ENCODE results near the gene LLCFC1.

LLCFC1 gene

DNA sequence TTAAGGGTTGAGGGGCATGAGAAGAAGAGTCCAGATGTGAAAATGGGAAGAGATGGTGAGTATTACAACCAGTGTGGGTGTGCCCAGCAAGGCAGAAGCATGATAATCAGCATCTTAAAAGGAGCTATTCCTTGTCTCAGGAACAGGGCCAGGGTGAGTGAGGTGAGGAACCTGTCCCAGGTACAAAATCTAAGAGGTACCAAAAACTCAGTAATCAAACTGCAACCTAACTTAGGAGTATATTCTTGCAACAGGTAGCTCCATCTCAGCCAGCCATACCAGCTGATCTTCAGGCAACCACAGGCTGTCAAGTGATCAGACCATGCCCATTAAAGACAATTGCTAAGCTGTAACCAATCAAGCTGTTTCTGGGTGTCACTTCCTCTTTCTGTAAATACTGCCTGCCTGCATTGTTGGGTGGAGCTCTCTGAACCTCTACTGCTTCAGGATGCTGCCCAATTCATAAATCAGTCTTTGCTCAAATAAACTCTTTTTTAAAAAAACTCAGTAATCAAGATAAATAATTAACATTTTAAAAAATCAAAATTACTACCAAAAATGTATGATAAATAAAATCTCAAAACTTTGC lies 15.5 kb downstream of the LLCFC1 start:
- no peaks in the 10 kb centered on the region for H3F3A ChIP-seq (ENCODE audit: control insufficient read depth, insufficient read depth)
- no peaks in the 10 kb centered on the region for H3K36me3 ChIP-seq (ENCODE audit: control insufficient read depth, low read length)
- peaks cover 33% of the 10 kb centered on the region for H3K27me3 ChIP-seq (ENCODE audit: control insufficient read depth, low read length)
- no peaks in the 10 kb centered on the region for H4K20me1 ChIP-seq (ENCODE audit: control insufficient read depth, insufficient read depth, low read depth, low read length)
- H3K27ac ChIP-seq (ENCODE audit: low read depth, low read length): no peak overlapping the region
- no peak overlapping the region for H3K4me2 ChIP-seq (ENCODE audit: low read length)
- TF ChIP-seq, protein P1, sequence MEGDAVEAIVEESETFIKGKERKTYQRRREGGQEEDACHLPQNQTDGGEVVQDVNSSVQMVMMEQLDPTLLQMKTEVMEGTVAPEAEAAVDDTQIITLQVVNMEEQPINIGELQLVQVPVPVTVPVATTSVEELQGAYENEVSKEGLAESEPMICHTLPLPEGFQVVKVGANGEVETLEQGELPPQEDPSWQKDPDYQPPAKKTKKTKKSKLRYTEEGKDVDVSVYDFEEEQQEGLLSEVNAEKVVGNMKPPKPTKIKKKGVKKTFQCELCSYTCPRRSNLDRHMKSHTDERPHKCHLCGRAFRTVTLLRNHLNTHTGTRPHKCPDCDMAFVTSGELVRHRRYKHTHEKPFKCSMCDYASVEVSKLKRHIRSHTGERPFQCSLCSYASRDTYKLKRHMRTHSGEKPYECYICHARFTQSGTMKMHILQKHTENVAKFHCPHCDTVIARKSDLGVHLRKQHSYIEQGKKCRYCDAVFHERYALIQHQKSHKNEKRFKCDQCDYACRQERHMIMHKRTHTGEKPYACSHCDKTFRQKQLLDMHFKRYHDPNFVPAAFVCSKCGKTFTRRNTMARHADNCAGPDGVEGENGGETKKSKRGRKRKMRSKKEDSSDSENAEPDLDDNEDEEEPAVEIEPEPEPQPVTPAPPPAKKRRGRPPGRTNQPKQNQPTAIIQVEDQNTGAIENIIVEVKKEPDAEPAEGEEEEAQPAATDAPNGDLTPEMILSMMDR (IDR thresholded peaks at IDR 0.05; ENCODE audit: low read depth, low read length, poor library complexity, severe bottlenecking): no peak
- TF ChIP-seq EZH2phosphoT487 (IDR thresholded peaks at IDR 0.05; ENCODE audit: borderline replicate concordance, low read length): no peak
- peaks cover 11% of the 10 kb centered on the region for H3K4me1 ChIP-seq (ENCODE audit: control insufficient read depth, low read length)
- H3K79me2 ChIP-seq (ENCODE audit: control insufficient read depth, low read length): no peaks in the 10 kb centered on the region
- H3K9me2 ChIP-seq (replicated peaks; ENCODE audit: control insufficient read depth, low read length): no peaks in the 10 kb centered on the region
- H3K4me3 ChIP-seq (ENCODE audit: low read length): no peak overlapping the region
- peaks cover 5% of the 10 kb centered on the region; the same call in 1 of the 2 replicates for H3K9me3 ChIP-seq (ENCODE audit: control insufficient read depth, insufficient read depth, low read length)

DNA sequence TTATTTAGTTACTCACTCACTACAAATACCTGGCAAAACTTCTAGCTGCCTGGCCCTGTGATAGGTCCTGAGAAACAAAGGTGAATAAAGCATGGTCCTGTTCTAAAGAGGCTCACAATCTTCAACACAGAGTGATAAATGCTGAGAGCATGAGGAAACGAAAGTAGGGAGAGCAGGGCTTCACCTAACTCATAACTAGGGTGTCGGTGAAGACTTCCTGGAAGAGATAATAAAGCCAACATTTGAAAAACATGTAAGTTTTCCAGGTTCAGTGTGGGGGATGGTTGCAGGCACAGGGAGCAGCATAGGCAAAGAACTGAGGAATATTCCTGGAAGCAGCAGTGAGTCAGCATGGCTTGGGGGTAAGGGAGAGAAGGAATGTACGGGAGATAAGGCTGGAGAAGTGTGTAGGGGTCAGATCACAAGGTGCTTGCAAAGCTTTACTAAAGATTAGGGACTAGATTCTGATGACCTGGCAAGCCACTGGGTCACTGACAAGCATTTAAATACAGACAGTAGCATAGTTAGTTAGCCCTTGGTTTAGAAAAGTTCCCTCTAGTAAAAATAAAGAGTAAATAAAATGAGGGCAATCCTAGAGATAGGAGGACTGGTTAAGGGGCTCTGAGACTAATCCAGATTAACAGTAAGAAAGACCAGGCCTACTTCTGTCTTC lies 17.8 kb downstream of the LLCFC1 start:
- Histone ChIP-seq H3K27ac (ENCODE audit: low read depth, low read length) (no peak overlapping the region), H3K9me2 (replicated peaks; ENCODE audit: control insufficient read depth, low read length) (no peaks in the 10 kb centered on the region), H4K20me1 (ENCODE audit: control insufficient read depth, insufficient read depth, low read depth, low read length) (no peaks in the 10 kb centered on the region), H3K4me2 (ENCODE audit: low read length) (no peak overlapping the region), H3K79me2 (ENCODE audit: control insufficient read depth, low read length) (no peaks in the 10 kb centered on the region), H3K4me3 (ENCODE audit: low read length) (no peak overlapping the region), H3K36me3 (ENCODE audit: control insufficient read depth, low read length) (no peaks in the 10 kb centered on the region), H3K9me3 (ENCODE audit: control insufficient read depth, insufficient read depth, low read length) (peaks cover 5% of the 10 kb centered on the region; the same call in 1 of the 2 replicates), H3K27me3 (ENCODE audit: control insufficient read depth, low read length) (peaks cover 31% of the 10 kb centered on the region), H3K4me1 (ENCODE audit: control insufficient read depth, low read length) (peaks cover 11% of the 10 kb centered on the region), H3F3A (ENCODE audit: control insufficient read depth, insufficient read depth) (no peaks in the 10 kb centered on the region)
- TF ChIP-seq, protein P1 (IDR thresholded peaks at IDR 0.05; ENCODE audit: low read depth, low read length, poor library complexity, severe bottlenecking): no peak
- TF ChIP-seq EZH2phosphoT487 (IDR thresholded peaks at IDR 0.05; ENCODE audit: borderline replicate concordance, low read length): no peak

DNA sequence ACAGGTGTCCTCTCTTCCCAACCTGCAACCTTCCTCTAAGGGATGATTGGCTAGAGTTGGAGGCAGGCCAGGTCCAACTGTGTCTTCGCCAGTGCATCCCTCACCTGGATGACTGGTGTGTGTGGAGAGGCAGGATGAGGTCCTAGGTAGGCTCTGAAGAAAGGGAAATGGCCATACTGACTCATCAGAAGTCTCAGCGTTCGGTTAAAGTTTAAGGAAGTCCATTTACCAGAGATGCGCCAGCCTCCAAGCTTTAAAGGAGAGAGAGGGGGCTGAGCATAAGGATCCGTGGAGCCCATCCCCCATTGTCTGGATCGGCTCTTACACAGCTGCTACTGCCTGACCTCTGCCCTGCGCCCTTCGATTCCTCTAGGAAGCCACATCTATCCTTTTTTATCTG lies 18.4 kb downstream of the LLCFC1 start:
- no peaks in the 10 kb centered on the region for H3K9me2 ChIP-seq (replicated peaks; ENCODE audit: control insufficient read depth, low read length)
- no peak overlapping the region for H3K4me3 ChIP-seq (ENCODE audit: low read length)
- peaks cover 11% of the 10 kb centered on the region for H3K4me1 ChIP-seq (ENCODE audit: control insufficient read depth, low read length)
- no peak overlapping the region for H3K4me2 ChIP-seq (ENCODE audit: low read length)
- peaks cover 5% of the 10 kb centered on the region; the same call in 1 of the 2 replicates for H3K9me3 ChIP-seq (ENCODE audit: control insufficient read depth, insufficient read depth, low read length)
- no peaks in the 10 kb centered on the region for H3F3A ChIP-seq (ENCODE audit: control insufficient read depth, insufficient read depth)
- H3K79me2 ChIP-seq (ENCODE audit: control insufficient read depth, low read length): no peaks in the 10 kb centered on the region
- no peak overlapping the region for H3K27ac ChIP-seq (ENCODE audit: low read depth, low read length)
- H4K20me1 ChIP-seq (ENCODE audit: control insufficient read depth, insufficient read depth, low read depth, low read length): no peaks in the 10 kb centered on the region
- peaks cover 27% of the 10 kb centered on the region for H3K27me3 ChIP-seq (ENCODE audit: control insufficient read depth, low read length)
- H3K36me3 ChIP-seq (ENCODE audit: control insufficient read depth, low read length): no peaks in the 10 kb centered on the region
- TF ChIP-seq, protein P1 (IDR thresholded peaks at IDR 0.05; ENCODE audit: low read depth, low read length, poor library complexity, severe bottlenecking): no peak
- TF ChIP-seq EZH2phosphoT487 (IDR thresholded peaks at IDR 0.05; ENCODE audit: borderline replicate concordance, low read length): no peak
